Neural cell (in vitro differentiated cells): ENCODE measurements around the gene DCHS1. TPM values are rescaled to one million over a fixed set of nuclear protein-coding genes. Genes with fewer than 3 reads are reported as not detected.

ENCODE experiments used
- H2AFZ ChIP-seq: fragments of 200-600, 300-800 bp; sonication (generic), shearing (Covaris generic); 2 replicates; pipeline ENCODE4 v1.6.0; 2014; ENCODE audit warnings: low read depth, mild to moderate bottlenecking, antibody characterized with exemption, low read length, moderate library complexity
- H3F3A ChIP-seq: fragments of 200-600 bp; shearing (Covaris generic); 2 replicates; pipeline ENCODE4 v1.6.1; 2016; ENCODE audit warnings: mild to moderate bottlenecking, moderate library complexity, mixed read lengths, antibody characterized with exemption, low read length; ENCODE audit not compliant: insufficient read depth, poor library complexity, severe bottlenecking
- H3K27ac ChIP-seq: fragments of 200-600, 300-800 bp; sonication (generic), shearing (Covaris generic); 2 replicates; pipeline ENCODE4 v1.5.1; 2014; ENCODE audit warnings: mild to moderate bottlenecking, low read length, moderate library complexity
- H3K27me3 ChIP-seq: fragments of 300-800, 200-600 bp; sonication (generic), shearing (Covaris generic); 2 replicates; pipeline ENCODE4 v1.6.0; 2014; ENCODE audit warnings: mild to moderate bottlenecking, low read depth, low read length, moderate library complexity; ENCODE audit not compliant: insufficient read depth
- H3K36me3 ChIP-seq: fragments of 300-800, 200-600 bp; sonication (generic), shearing (Covaris generic); 2 replicates; pipeline ENCODE4 v1.5.1; 2014; ENCODE audit warnings: mild to moderate bottlenecking, antibody characterized with exemption, low read length, moderate library complexity; ENCODE audit not compliant: insufficient read depth
- H3K4me2 ChIP-seq: fragments of 300-800, 200-600 bp; sonication (generic), shearing (Covaris generic); 2 replicates; pipeline ENCODE4 v1.6.0; 2014; ENCODE audit warnings: mild to moderate bottlenecking, low read length
- H3K4me3 ChIP-seq: fragments of 300-800, 200-600 bp; sonication (generic), shearing (Covaris generic); 2 replicates; pipeline ENCODE4 v1.5.1; 2014; ENCODE audit warnings: mild to moderate bottlenecking, low read length, moderate library complexity
- H3K79me2 ChIP-seq: fragments of 200-600 bp; shearing (Covaris generic); replicated peaks from 2 replicates; pipeline ENCODE4 v1.6.0; 2014; ENCODE audit warnings: mild to moderate bottlenecking, low read length, moderate library complexity; ENCODE audit not compliant: insufficient read depth
- H3K9ac ChIP-seq: fragments of 300-800, 200-600 bp; sonication (generic), shearing (Covaris generic); 2 replicates; pipeline ENCODE4 v1.6.1; 2016; ENCODE audit warnings: mild to moderate bottlenecking, low read length, mixed read lengths
- H3K9me2 ChIP-seq: fragments of 200-600 bp; shearing (Covaris generic); 2 replicates; pipeline ENCODE4 v1.6.1; 2016; ENCODE audit warnings: mild to moderate bottlenecking, low read length, mixed read lengths; ENCODE audit not compliant: insufficient read depth
- H3K9me3 ChIP-seq: fragments of 200-600, 300-800 bp; sonication (generic), shearing (Covaris generic); 2 replicates; pipeline ENCODE4 v1.6.1; 2016; ENCODE audit warnings: mild to moderate bottlenecking, mixed run types, low read length, moderate library complexity, mixed read lengths
- H4K20me1 ChIP-seq: fragments of 200-600 bp; shearing (Covaris generic); 2 replicates; pipeline ENCODE4 v1.6.1; 2016; ENCODE audit warnings: mild to moderate bottlenecking, mixed run types; ENCODE audit not compliant: insufficient read depth
- EP300 ChIP-seq: fragments of 450-650 bp; conservative IDR thresholded peaks from 2 replicates; pipeline ENCODE4 v1.6.1; 2014; ENCODE audit warnings: antibody characterized with exemption, mild to moderate bottlenecking, moderate library complexity; ENCODE audit not compliant: poor library complexity, severe bottlenecking
- EZH2 ChIP-seq: fragments of 200-600, 300-800 bp; shearing (Covaris generic), sonication (generic); IDR thresholded peaks from 2 replicates; pipeline ENCODE4 v1.6.1; 2014; ENCODE audit warnings: antibody characterized with exemption, low read length, borderline replicate concordance, mild to moderate bottlenecking; ENCODE audit not compliant: insufficient read depth, poor library complexity, severe bottlenecking
- MXI1 ChIP-seq: fragments of 450-650 bp; conservative IDR thresholded peaks from 2 replicates; pipeline ENCODE4 v1.6.1; 2014; ENCODE audit warnings: antibody characterized with exemption, mild to moderate bottlenecking; ENCODE audit not compliant: poor library complexity, severe bottlenecking
- POLR2AphosphoS5 ChIP-seq: IDR thresholded peaks from 2 replicates; pipeline ENCODE4 v1.6.1; 2012
- RAD21 ChIP-seq: fragments of 450-650 bp; conservative IDR thresholded peaks from 2 replicates; pipeline ENCODE4 v1.6.1; 2014; ENCODE audit warnings: antibody characterized with exemption, mild to moderate bottlenecking, moderate library complexity
- SMC3 ChIP-seq: fragments of 450-650 bp; conservative IDR thresholded peaks from 2 replicates; pipeline ENCODE4 v1.6.1; 2014; ENCODE audit warnings: antibody characterized with exemption, mild to moderate bottlenecking, moderate library complexity; ENCODE audit not compliant: poor library complexity
- TAF1 ChIP-seq: IDR thresholded peaks from 2 replicates; pipeline ENCODE4 v1.6.1; 2012; ENCODE audit warnings: low read depth
- polyA plus RNA-seq: library from polyadenylated mRNA; depleted of rRNA; stranded (reverse); fragments of >200 nt; gene quantifications from 2 replicates; pipeline ENCODE4 v1.2.3, GENCODE V29; 2014
- TF ChIP-seq, protein P1 (sequence below): IDR thresholded peaks from 2 replicates; pipeline ENCODE4 v1.6.1; 2012; ENCODE audit warnings: borderline replicate concordance
- TF ChIP-seq, protein P2 (sequence below): fragments of 450-650 bp; IDR thresholded peaks from 2 replicates; pipeline ENCODE4 v1.5.1; 2014; ENCODE audit warnings: antibody characterized with exemption, mild to moderate bottlenecking, moderate library complexity; ENCODE audit not compliant: poor library complexity, severe bottlenecking

The DCHS1 gene
- polyA plus RNA-seq, 1 donor from 2014 or later = 30.1 TPM

DNA sequence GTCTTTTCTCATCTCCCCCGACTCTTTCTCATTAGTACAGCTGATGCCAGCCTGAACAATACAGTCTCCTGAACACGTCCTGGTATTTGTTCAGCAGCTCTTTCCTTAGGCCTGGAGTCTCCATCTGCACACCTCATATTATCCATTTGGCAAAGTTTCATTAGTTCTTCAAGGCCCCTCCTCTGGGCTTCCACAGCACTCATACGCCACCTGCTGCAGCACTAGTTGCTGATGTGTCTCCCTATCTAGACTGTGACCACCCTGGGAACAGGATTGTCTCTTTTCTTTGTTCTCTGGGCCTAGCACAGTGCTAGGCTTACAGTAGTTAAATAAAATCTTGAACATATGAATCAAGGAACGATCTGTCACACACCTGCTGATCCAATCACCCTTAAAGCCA is 17.2 kb downstream of the DCHS1 start:
- no peak for TF ChIP-seq POLR2AphosphoS5
- no peak for TF ChIP-seq EP300
- no peak for TF ChIP-seq MXI1
- TF ChIP-seq, protein P1, sequence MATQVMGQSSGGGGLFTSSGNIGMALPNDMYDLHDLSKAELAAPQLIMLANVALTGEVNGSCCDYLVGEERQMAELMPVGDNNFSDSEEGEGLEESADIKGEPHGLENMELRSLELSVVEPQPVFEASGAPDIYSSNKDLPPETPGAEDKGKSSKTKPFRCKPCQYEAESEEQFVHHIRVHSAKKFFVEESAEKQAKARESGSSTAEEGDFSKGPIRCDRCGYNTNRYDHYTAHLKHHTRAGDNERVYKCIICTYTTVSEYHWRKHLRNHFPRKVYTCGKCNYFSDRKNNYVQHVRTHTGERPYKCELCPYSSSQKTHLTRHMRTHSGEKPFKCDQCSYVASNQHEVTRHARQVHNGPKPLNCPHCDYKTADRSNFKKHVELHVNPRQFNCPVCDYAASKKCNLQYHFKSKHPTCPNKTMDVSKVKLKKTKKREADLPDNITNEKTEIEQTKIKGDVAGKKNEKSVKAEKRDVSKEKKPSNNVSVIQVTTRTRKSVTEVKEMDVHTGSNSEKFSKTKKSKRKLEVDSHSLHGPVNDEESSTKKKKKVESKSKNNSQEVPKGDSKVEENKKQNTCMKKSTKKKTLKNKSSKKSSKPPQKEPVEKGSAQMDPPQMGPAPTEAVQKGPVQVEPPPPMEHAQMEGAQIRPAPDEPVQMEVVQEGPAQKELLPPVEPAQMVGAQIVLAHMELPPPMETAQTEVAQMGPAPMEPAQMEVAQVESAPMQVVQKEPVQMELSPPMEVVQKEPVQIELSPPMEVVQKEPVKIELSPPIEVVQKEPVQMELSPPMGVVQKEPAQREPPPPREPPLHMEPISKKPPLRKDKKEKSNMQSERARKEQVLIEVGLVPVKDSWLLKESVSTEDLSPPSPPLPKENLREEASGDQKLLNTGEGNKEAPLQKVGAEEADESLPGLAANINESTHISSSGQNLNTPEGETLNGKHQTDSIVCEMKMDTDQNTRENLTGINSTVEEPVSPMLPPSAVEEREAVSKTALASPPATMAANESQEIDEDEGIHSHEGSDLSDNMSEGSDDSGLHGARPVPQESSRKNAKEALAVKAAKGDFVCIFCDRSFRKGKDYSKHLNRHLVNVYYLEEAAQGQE = no peak
- TF ChIP-seq RAD21 = no peak
- TF ChIP-seq SMC3 = no peak
- TF ChIP-seq EZH2 = no peak
- TF ChIP-seq, protein P2, sequence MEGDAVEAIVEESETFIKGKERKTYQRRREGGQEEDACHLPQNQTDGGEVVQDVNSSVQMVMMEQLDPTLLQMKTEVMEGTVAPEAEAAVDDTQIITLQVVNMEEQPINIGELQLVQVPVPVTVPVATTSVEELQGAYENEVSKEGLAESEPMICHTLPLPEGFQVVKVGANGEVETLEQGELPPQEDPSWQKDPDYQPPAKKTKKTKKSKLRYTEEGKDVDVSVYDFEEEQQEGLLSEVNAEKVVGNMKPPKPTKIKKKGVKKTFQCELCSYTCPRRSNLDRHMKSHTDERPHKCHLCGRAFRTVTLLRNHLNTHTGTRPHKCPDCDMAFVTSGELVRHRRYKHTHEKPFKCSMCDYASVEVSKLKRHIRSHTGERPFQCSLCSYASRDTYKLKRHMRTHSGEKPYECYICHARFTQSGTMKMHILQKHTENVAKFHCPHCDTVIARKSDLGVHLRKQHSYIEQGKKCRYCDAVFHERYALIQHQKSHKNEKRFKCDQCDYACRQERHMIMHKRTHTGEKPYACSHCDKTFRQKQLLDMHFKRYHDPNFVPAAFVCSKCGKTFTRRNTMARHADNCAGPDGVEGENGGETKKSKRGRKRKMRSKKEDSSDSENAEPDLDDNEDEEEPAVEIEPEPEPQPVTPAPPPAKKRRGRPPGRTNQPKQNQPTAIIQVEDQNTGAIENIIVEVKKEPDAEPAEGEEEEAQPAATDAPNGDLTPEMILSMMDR = no peak
- TF ChIP-seq TAF1 = no peak
- no peak overlapping the region for H2AFZ ChIP-seq

DNA sequence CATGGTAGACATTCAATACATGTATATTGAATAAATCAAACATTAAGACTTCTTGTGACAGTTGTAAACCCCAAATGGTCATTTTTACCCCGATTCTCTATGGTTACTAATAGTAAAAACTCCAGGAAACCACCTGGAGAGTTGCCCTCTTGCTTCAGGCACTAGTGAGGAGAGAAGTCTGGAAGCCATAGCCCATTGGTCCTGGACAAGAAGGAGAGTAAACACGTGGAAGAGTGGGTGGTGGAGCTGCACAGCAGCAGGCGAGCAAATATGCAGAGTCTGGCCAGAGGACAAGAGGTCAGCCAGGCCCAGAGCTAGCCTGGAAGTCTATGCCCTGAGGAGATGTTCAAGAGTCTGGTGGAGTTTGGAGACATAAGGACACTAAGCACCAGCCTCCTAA is 17.7 kb downstream of the DCHS1 start:
- Histone ChIP-seq H3K9ac (no peak overlapping the region), H3F3A (no peaks in the 10 kb centered on the region), H3K9me3 (no peaks in the 10 kb centered on the region), H3K27ac (no peak overlapping the region), H3K4me2 (no peak overlapping the region), H3K36me3 (no peaks in the 10 kb centered on the region), H3K27me3 (no peaks in the 10 kb centered on the region), H2AFZ (no peak overlapping the region), H3K9me2 (no peaks in the 10 kb centered on the region), H3K79me2 (peaks cover 49% of the 10 kb centered on the region), H3K4me3 (no peak overlapping the region), H4K20me1 (peaks cover 75% of the 10 kb centered on the region)
- TF ChIP-seq, protein P1 = no peak
- TF ChIP-seq EP300 = no peak
- no peak for TF ChIP-seq SMC3
- no peak for TF ChIP-seq EZH2
- no peak for TF ChIP-seq RAD21
- TF ChIP-seq TAF1 = no peak
- TF ChIP-seq POLR2AphosphoS5 = no peak
- TF ChIP-seq, protein P2 = no peak

More for the DNA sequence above, 17.2 kb downstream of the DCHS1 start:
- no peak overlapping the region for H3K27ac ChIP-seq
- H3K4me2 ChIP-seq = no peak overlapping the region
- no peaks in the 10 kb centered on the region for H3F3A ChIP-seq
- H3K9me2 ChIP-seq = no peaks in the 10 kb centered on the region
- no peaks in the 10 kb centered on the region for H3K36me3 ChIP-seq
- H3K79me2 ChIP-seq = peaks cover 53% of the 10 kb centered on the region
- no peak overlapping the region for H3K4me3 ChIP-seq
- H3K9me3 ChIP-seq = no peaks in the 10 kb centered on the region
- H3K27me3 ChIP-seq = no peaks in the 10 kb centered on the region
- H4K20me1 ChIP-seq = peaks cover 80% of the 10 kb centered on the region
- H3K9ac ChIP-seq = no peak overlapping the region
